COLO668 (cell line): ENCODE data around the gene UBE3C.
A peak's percentile ranks its signal among the peaks of the same experiment; 100 is the strongest.
"Not testable (repeated sequence)": the region's sequence is repeated elsewhere in the genome, so short reads cannot be mapped to it uniquely, and the experiment has no call there.

ENCODE experiments used
- DNase-seq: peaks from one replicate; lab custom pipeline; 2025; ENCODE audit not compliant: unreplicated experiment; lab: John Stamatoyannopoulos, UW

Gene UBE3C

DNA sequence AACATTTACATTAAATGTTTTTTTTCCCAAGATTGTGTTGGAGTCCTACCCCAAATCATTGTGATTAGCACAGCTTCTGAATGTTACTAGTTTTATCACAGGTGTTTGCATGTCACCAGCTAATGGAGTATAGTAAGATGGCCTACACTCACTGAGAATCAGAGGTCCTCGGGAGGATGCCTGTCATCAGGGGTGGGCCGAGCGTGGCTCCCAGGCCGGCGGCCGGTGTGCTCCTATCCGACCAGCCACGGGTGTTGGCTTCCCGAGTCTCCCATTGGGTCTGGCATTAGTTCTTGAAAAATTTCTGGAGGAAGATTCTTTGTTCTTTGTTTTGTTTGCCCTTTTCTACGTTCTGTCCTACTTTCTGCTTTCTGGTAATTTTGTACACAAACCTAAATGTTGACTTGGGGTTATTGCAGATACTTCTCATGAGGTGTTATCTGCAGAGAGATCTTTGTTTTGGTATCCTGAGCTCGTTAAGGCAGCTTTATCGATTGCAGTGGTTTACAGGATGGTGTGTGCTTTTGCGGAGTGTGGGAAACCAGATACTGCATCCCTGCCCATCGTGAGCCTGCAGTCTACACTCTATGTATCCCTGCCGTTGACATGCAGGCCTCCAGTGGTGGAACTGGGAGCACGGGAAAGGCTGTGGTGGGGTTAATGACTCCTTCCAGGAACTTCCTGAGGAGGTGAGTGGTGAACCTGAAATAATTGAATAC is 130.8 kb downstream of the UBE3C start:
- DNase-seq, result no peak

GRCh38 chr7:157270060-157270444 is 131.3 kb downstream of the UBE3C start:
- no peak for DNase-seq

DNA sequence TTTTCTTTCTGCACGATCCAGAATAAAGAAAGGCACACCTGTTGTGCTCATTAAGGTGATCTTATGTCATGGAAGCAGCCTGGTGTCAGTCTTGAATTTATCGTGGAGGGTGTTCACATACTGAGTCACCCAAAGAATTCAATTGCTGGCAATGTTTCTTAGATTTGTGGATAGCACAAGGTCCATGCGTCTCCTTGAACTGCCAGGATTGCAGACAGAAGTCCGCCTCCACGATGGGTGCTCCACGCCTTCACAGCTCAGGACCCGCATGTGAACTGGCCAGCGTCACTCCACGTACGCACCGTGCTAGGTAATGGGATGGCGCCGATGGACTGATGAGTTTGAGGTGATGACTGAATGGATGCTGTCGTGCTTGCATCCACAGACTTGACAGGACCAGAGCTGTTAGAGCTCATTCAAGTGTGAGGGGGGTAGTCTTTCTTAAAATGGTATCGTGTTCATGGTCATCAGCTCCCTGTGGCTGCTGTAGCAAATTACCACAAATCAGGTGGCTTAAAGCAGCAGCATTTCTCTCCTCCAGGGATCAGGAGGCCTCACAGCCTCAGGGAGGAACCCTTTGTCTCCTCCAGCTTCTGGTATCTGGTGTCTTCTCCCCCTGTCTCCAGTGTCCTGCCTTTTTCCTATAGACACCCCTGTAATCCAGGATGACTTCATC is 132.7 kb downstream of the UBE3C start:
- DNase-seq, result no peak

- DNase-seq, result no peak
These were observed 133.2 kb downstream of the UBE3C start for GRCh38 chr7:157271991-157272324.

DNA sequence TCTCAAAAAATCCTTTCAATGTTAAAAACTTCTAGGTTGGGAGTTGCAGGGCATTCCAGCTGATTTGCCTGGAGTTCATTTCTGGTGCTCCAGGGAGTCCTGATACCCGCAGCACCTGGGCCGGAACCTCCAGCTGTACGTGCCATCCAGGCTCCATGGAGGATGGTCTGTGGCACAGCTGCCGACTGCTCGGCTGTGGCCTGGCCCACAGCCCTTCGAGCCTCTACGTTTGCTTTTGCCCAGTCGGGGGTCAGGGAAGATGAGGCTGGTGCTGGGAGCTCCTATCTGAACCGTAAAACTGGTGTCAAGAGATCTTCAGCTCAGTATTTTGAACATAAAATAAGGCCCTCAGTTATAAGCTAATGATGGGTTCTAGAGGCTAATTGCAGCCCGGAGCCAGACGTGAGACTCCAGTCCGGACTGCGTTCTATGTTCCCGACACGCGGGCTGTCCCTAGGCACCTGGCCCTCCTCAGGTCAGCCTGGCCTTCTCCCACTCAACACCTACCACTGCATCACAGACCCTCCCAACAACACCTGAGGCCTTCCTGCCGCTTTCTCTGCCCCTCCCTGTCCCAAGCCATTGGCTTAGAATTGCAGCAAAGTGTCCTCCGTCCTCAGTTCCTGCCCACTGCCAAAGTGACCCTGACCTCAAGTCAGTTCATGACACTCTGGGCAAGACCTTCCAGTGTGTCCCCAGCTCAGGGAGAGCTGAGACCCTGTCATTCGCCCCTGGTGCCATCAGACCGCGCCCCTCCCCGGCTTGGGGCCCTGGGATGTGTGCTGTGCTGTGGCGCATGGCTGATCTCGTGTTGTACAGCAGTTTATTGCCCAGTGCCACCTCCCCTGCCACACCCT is 133.9 kb downstream of the UBE3C start:
- no peak for DNase-seq

- peak; percentile 57 for DNase-seq
These were observed 134.7 kb downstream of the UBE3C start for GRCh38 chr7:157273208-157274093.

- DNase-seq, result not testable (repeated sequence)
These were observed 135.4 kb downstream of the UBE3C start for GRCh38 chr7:157274094-157274634.

DNA sequence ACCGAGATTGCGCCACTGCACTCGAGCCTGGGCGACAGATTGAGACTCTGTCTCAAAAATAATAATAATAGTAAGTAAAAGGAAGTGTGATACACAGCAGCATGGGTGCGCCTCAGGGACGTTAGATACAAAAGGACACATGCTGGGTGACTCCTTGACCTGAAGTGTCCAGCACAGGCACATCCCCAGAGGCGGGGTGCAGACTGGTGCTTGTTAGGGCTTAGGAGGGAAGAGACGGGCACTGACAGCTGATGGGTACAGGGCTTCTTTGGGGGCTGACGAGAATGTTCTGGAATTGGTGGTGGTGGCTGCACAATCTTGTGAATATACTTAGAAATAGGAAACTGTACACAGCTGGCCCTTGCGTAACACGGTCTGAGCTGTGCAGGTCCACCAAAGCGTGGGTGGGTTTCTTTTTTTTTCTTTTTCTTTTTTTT is 136.3 kb downstream of the UBE3C start:
- no peak for DNase-seq

DNA sequence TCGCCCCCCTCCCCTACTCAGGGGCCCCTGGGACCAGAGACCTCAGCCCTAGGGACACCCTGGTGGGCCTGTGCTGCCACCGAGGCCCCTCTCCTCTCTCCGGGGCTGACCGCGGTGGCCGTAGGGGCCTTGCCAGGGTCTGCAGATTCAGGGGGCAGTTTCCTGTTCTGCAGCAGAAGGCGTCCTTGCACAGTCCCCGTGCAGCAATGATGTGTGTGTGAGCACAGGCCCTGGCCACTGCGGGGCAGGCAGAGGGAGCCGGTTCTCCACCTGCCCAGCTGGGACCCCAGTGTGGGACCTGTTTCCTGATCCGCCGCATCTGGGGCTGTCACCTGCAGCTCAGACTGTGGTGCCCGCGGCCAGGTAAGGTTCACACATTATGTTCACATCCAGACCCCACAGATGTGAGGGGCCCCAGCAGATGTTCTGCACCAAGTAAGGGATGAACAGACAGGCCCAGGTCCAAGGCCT is 137.4 kb downstream of the UBE3C start:
- no peak for DNase-seq

GRCh38 chr7:157276731-157277562 is 138.2 kb downstream of the UBE3C start:
- peak; percentile 51 for DNase-seq

DNA sequence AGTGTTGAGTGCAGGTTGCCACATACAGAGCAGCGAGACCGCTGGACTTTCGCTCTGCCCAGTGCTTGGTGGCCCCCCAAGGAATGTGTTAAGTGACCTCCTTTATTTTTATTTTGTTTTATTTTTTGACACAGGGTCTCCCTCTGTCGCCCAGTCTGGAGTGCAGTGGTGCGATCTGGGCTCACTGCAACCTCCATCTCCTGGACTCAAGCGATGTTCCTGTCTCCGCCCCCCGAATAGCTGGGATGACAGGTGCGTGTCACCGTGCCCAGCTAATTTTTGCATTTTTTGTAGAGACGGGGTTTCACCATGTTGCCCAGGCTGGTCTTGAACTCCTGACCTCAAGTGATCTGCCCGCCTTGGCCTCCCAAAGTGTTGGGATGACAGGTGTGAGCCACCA is 138.8 kb downstream of the UBE3C start:
- DNase-seq, result not testable (repeated sequence)

- no peak for DNase-seq
These were observed 139.6 kb downstream of the UBE3C start for GRCh38 chr7:157278167-157278790.

DNA sequence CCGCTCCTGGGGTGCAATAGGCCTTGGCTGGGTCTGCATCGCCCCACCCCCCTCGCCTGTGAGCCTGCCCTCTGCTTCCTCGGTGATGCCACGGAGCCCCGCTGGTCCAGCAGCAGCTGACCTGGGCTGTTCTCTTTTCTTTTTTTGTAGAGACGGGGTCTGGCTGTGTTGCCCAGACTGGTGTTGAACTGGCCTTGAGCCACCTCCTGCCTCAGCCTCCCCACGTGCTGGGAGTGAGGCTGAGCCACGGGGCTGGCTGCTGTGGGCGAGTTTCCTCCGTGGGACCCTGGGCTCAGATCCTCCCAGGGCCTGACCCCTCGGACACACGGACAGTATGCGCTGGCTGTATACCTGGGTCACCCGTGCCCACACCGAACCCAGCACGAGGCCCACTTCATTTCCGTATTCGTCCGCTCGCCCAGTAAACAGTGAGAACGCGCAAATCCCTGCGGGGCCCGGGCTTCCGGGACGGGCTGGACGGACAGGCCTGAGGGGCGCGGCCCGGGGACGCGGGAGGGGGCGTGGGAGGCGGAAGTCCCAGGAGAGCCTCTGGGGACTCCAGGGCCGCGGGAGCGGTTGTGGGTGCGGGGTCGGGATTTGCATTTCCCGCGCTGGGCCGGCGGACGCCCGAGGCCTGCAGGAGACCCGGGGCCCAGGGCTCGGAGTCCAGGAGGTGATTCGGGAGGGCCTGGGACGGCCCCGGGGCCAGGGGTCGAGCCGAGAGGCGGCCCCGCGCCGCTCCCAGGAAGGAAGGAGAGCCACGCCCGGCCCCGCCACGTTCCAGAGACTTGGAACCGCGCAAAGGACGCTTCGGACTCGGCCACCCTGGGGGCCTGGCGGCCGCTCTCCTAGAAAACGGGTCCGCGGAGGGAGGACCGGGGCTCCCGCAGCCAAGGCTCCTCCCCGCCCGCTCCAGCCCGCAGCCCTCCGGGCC is 140.3 kb downstream of the UBE3C start:
- peak; percentile 49 for DNase-seq

DNA sequence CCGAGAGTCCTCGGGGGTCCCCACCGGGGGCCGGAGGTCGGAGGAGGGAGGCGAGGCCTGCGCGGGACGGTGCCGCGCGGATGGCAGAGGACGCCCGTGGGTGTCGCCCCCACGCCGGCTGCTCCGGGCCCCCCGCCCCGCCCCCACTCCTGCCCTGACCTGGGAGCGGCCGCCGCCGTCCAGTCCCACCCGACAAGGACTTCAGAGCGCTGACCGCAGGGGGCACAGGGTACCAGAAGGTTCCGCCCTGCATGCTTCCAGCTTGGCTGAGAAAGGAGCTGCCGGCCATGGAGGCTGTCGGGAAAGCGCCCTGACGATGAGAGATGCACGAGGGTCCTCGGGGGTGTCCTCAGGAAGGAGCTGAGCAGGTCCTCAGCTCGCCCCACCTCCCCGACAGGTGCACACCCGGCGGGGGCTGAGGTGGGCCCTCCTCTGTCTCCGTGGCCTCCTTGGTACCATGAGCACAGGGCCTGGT is 141.1 kb downstream of the UBE3C start:
- DNase-seq, result no peak

- DNase-seq, result no peak
These were observed 141.6 kb downstream of the UBE3C start for GRCh38 chr7:157280216-157280841.

- DNase-seq, result no peak
These were observed 142.7 kb downstream of the UBE3C start for GRCh38 chr7:157281221-157281998.
